Ovary (tissue), 9 donors: Measurements from ENCODE around the gene ACVR1B. TPM values are rescaled to one million over a fixed set of nuclear protein-coding genes. Genes with fewer than 3 reads are reported as not detected.

Source experiments
- DNase-seq, 5 donors: peaks; one replicate each; pipeline ENCODE4 v3.0.0-alpha.2; 2019 to 2020
- H3K27ac ChIP-seq, 2 donors: fragments of 200-600 bp; one replicate each; pipeline versions ENCODE4 v1.5.1 to v1.8.0; 2019 to 2022
- H3K27me3 ChIP-seq: fragments of 200-600 bp; one replicate; pipeline ENCODE4 v1.8.0; 2022
- H3K36me3 ChIP-seq: fragments of 200-600 bp; sonication (generic); one replicate; pipeline ENCODE4 v1.5.1; 2019
- H3K4me1 ChIP-seq: one replicate; pipeline ENCODE4 v1.8.1; 2013; ENCODE audit warnings: mild to moderate bottlenecking, moderate library complexity; ENCODE audit not compliant: insufficient read depth
- H3K4me3 ChIP-seq: fragments of 200-600 bp; sonication (generic); one replicate; pipeline ENCODE4 v1.5.1; 2017
- H3K9me3 ChIP-seq, 2 donors: fragments of 200-600 bp in 1 of 2; sonication (generic) in 1 of 2; one replicate each; pipeline versions ENCODE4 v1.5.1 to v1.8.1; 2013 to 2019; ENCODE audit warnings: mild to moderate bottlenecking in 1 of 2, moderate library complexity in 1 of 2
- CTCF ChIP-seq, 3 donors: fragments of 450-650 bp in 2 of 3; fragments of 200-600 bp in 1 of 3; IDR thresholded peaks; one replicate each; pipeline versions ENCODE4 v1.5.1 to v1.8.0; 2016 to 2022; ENCODE audit warnings: antibody characterized with exemption in 3 of 3, mild to moderate bottlenecking in 1 of 3
- EP300 ChIP-seq: sonication (generic); formaldehyde crosslinking; IDR thresholded peaks from one replicate; pipeline ENCODE4 v1.6.1; 2017; ENCODE audit warnings: antibody characterized with exemption
- POLR2A ChIP-seq: fragments of 450-650 bp; IDR thresholded peaks from one replicate; pipeline ENCODE4 v1.6.1; 2017; ENCODE audit warnings: antibody characterized with exemption, mild to moderate bottlenecking, moderate library complexity
- WGBS, 3 donors: extraction: QIAGEN DNeasy Blood & Tissue Kit in 1 of 3; methylation state at CpG; one replicate each; pipeline versions ENCODE4 v1.1.5 to v1.1.7; 2013 to 2017; 5-methylcytosine and 5-hydroxymethylcytosine counted together
- intact Hi-C, 4 donors: fragments of 100-400 bp; cut with DNase I; formaldehyde crosslinking; loops; one replicate each; pipeline versions ENCODE4 v1.11.0 to v1.15.1; 2022 to 2023
- polyA plus RNA-seq, 2 donors: library from polyadenylated mRNA; stranded (reverse); fragments of 200-250 nt in 1 of 2; fragments of 350-450 nt in 1 of 2; fragmentation: Illumina TruSeq in 1 of 2; extraction: RNeasy Lipid Tissue Mini Kit (QIAGEN cat#74804) in 1 of 2; gene quantifications; one replicate each; pipeline ENCODE4 v1.2.3, GENCODE V29; 2013 to 2014
- total RNA-seq, 7 donors: library from RNA; depleted of rRNA in 2 of 7; stranded (reverse); fragments of >200 nt in 2 of 7; fragmentation: NEBNext Ultra II Directional in 3 of 7; extraction: Animal tissue kit (Norgen Biotek cat#: 25700) in 3 of 7; gene quantifications; one replicate each; pipeline versions ENCODE4 v1.1.0 to v1.2.4, GENCODE V29; 2016 to 2023
- donor health status: DM: no; HTN: no; CAD: no; lungs with moderate emphysema.
- donor health status: DM: no; HTN: no; CAD: no.
- donor health status: Bipolar disorder and iron deficiency.
- donor health status: DM: yes; HTN: yes; CAD: no.
- donor health status: DM: no; HTN: no; CAD: no.
- donor health status: DM: yes; HTN: yes; CAD: no.

ACVR1B gene
- total and polyA plus RNA-seq, 9 donors, result 6.9 to 27.3 (median 19.1) TPM

- peak overlapping the region; percentile 81 to 91 for H3K27ac ChIP-seq
- intact Hi-C loops, result loop anchor here in 1 of 4 donors (2.0 kb wide), 1 partner anchor 18 kb away; the partner anchor contains the start of gene NR4A1
- H3K27me3 ChIP-seq, result no peaks in the 10 kb centered on the region
- H3K4me1 ChIP-seq, result peaks cover 2% of the 10 kb centered on the region
- peak; percentile 80 to 91 (median 87) for DNase-seq
- no peaks in the 10 kb centered on the region for H3K9me3 ChIP-seq
- TF ChIP-seq POLR2A, result no peak
- TF ChIP-seq EP300, result no peak
- TF ChIP-seq CTCF (IDR thresholded peaks at IDR 0.05), result no peak
- H3K36me3 ChIP-seq, result no peaks in the 10 kb centered on the region
- WGBS, 3 donors, result 1 to 4% (median 1%) methylated on average over 5 of the region's 5 CpGs
- H3K4me3 ChIP-seq, result peak overlapping the region; percentile 22
Measured at GRCh38 chr12:52032446-52032803, 80.9 kb downstream of the ACVR1B start.

- intact Hi-C loops, result loop anchor here in 1 of 4 donors (2.0 kb wide), 1 partner anchor 18 kb away; the partner anchor contains the start of gene NR4A1
- WGBS, 3 donors, result 0 to 1% (median 1%) methylated on average over 21 to 48 of the region's 48 CpGs
- peak; percentile 87 for TF ChIP-seq POLR2A
- peak; percentile 69 for TF ChIP-seq EP300
- no peak for TF ChIP-seq CTCF (IDR thresholded peaks at IDR 0.05)
- H3K27ac ChIP-seq, result peak overlapping the region; percentile 88 to 91
- H3K9me3 ChIP-seq, result no peaks in the 10 kb centered on the region
- peak; percentile 97 to 99 (median 98) for DNase-seq
- H3K27me3 ChIP-seq, result no peaks in the 10 kb centered on the region
- peaks cover 2% of the 10 kb centered on the region for H3K4me1 ChIP-seq
- no peaks in the 10 kb centered on the region for H3K36me3 ChIP-seq
- peak overlapping the region; percentile 27 for H3K4me3 ChIP-seq
Measured at GRCh38 chr12:52032804-52033445, 81.4 kb downstream of the ACVR1B start.

- intact Hi-C loops, result loop anchor here in 1 of 4 donors (2.0 kb wide), 1 partner anchor 17 kb away; the partner anchor contains the start of gene NR4A1
- DNase-seq, result peak in 2 of 5 donors; percentile 50 to 57
- TF ChIP-seq POLR2A (no peak), EP300 (no peak), CTCF (IDR thresholded peaks at IDR 0.05) (no peak)
- no peaks in the 10 kb centered on the region for H3K27me3 ChIP-seq
- H3K4me3 ChIP-seq, result peak overlapping the region; percentile 27
- WGBS, 3 donors, result 67 to 75% (median 72%) methylated on average over 13 of the region's 13 CpGs
- no peaks in the 10 kb centered on the region for H3K36me3 ChIP-seq
- peaks cover 2% of the 10 kb centered on the region for H3K4me1 ChIP-seq
- H3K9me3 ChIP-seq, result no peaks in the 10 kb centered on the region
- H3K27ac ChIP-seq, result peak overlapping the region; percentile 88 to 91
Measured at GRCh38 chr12:52033446-52034140, 82.1 kb downstream of the ACVR1B start.

GRCh38 chr12:52035190-52035589, 83.7 kb downstream of the ACVR1B start:
- Histone ChIP-seq H3K27ac (no peak overlapping the region), H3K27me3 (no peaks in the 10 kb centered on the region), H3K9me3 (no peaks in the 10 kb centered on the region), H3K4me1 (peaks cover 2% of the 10 kb centered on the region), H3K36me3 (no peaks in the 10 kb centered on the region), H3K4me3 (no peak overlapping the region)
- intact Hi-C loops, result loop anchor here in 1 of 4 donors (5.0 kb wide), 1 partner anchor 1008 kb away; the partner anchor contains the start of gene SLC11A2
- WGBS, 3 donors, result 67 to 77% (median 69%) methylated on average over 4 of the region's 4 CpGs
- DNase-seq, result no peak
- TF ChIP-seq POLR2A (no peak), EP300 (no peak)
